Bronchial epithelial cell (primary cell): ENCODE data around the gene BCL7B. TPM values are rescaled to one million over a fixed set of nuclear protein-coding genes. Genes with fewer than 3 reads are reported as not detected.

Experiments used
- DNase-seq: peaks from one replicate; pipeline ENCODE4 v3.0.0-alpha.2; 2010; ENCODE audit warnings: low read depth
- FAIRE-seq: peaks from 2 replicates; lab custom pipeline; 2011; peaks lifted over from hg19 to GRCh38; lab: Jason Lieb, UNC
- H3K27me3 ChIP-seq: 2 replicates; pipeline ENCODE4 v1.5.1; 2011; ENCODE audit warnings: low read length; ENCODE audit not compliant: control insufficient read depth, insufficient read depth
- H3K36me3 ChIP-seq: 2 replicates; pipeline ENCODE4 v1.5.1; 2011; ENCODE audit warnings: low read length; ENCODE audit not compliant: control insufficient read depth, insufficient read depth
- H3K4me3 ChIP-seq: 2 replicates; pipeline ENCODE4 v1.5.1; 2011; ENCODE audit warnings: mild to moderate bottlenecking, low read depth, low read length, control low read depth
- total RNA-seq: library from RNA; depleted of rRNA; stranded (reverse); fragments of >200 nt; gene quantifications from 2 replicates; pipeline ENCODE4 v1.2.1, GENCODE V29; 2014
- TF ChIP-seq, protein P1 (sequence below): IDR thresholded peaks from 2 replicates; pipeline ENCODE4 v1.5.1; 2011; ENCODE audit warnings: mild to moderate bottlenecking, moderate library complexity, low read length, control low read depth, inconsistent platforms; ENCODE audit not compliant: insufficient read depth, severe bottlenecking

BCL7B gene
- total RNA-seq, 1 donor from 2014 or later: 21.3 TPM

DNA sequence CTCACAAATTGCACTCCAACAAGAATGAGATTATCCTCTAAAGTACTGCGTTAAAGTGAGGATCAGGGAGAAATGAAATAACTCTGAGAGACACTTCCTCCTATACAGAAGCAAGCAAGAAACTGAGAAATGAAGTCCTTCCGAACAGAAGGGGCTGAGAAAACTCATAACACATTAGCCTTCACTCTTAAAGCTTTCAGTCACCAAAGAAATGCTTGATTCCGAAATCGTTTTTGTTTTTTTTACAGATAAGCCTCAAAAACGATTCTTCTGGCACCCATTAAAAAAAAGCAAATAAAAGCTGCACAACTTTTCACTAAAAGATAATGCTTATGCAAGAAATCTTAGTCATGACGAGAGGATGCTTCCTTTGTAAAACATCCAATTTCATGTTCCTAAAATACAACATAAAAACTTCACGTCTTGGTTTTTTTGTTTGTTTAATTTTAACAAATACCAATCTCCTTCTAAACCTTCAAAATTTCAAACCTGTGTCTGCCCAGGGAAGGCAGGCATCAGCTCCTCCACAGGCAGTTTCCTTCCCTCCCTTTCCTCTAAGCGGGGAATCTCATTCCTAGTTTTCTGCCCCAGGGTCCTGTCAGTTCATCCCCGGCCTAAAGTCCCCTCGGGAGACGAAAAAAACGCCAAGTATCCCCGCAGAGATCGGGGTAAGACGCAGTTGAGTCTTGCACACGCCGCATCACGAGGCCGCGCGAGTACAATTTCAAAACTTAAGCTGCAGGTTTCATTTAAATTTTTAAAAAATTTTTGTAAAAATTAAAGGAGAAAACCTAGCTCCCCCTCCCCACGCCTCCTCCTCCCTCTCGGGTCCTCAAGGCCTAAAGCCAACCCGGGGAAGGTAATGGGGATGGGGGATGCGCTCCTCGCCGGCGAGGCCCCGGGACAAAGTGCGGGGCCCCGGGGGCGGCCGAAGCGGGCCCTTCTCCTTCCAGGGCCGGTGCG, 36.5 kb downstream of the BCL7B start:
- H3K27me3 ChIP-seq: no peaks in the 10 kb centered on the region
- TF ChIP-seq, protein P1, sequence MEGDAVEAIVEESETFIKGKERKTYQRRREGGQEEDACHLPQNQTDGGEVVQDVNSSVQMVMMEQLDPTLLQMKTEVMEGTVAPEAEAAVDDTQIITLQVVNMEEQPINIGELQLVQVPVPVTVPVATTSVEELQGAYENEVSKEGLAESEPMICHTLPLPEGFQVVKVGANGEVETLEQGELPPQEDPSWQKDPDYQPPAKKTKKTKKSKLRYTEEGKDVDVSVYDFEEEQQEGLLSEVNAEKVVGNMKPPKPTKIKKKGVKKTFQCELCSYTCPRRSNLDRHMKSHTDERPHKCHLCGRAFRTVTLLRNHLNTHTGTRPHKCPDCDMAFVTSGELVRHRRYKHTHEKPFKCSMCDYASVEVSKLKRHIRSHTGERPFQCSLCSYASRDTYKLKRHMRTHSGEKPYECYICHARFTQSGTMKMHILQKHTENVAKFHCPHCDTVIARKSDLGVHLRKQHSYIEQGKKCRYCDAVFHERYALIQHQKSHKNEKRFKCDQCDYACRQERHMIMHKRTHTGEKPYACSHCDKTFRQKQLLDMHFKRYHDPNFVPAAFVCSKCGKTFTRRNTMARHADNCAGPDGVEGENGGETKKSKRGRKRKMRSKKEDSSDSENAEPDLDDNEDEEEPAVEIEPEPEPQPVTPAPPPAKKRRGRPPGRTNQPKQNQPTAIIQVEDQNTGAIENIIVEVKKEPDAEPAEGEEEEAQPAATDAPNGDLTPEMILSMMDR: no peak
- peak overlapping the region; percentile 60 for H3K4me3 ChIP-seq
- FAIRE-seq (no peak), DNase-seq (peak; percentile 22)
- no peaks in the 10 kb centered on the region for H3K36me3 ChIP-seq

DNA sequence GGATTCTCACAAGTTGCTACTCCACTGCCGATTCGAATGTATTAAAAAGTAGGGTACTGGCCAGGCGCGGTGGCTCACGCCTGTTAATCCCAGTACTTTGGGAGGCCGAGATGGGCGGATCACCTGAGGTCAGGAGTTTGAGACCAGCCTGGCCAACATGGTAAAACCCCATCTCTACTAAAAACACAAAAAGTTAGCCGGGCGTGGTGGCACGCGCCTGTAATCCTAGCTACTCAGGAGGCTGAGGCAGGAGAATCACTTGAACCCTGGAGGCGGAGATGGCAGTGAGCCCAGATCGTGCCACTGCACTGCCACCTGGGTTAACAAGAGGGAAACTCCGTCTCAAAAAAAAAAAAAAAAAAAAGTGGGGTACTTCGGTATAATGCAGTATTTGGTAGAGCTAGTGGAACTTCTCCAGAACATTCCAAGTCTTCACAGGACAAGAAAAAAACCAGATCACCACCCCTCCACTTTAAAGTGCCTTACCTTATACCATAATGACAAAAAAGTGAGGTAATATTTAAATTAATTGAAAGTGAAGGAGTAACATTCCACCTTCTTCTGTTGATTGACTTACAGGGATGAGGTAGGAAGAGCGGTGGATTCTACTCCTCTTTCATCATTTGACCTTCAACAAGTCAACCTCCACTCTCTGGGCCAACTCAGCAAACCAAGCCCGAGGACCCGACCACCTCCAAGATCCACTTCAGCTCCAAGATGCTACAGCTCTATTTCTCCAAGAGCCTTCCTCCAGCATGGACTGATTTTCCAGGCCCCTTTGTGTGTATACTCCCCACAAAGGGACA, 37.4 kb downstream of the BCL7B start:
- Histone ChIP-seq H3K4me3 (peak overlapping the region; percentile 60), H3K27me3 (no peaks in the 10 kb centered on the region), H3K36me3 (peaks cover 3% of the 10 kb centered on the region)
- TF ChIP-seq, protein P1: no peak
- DNase-seq (no peak), FAIRE-seq (no peak)

DNA sequence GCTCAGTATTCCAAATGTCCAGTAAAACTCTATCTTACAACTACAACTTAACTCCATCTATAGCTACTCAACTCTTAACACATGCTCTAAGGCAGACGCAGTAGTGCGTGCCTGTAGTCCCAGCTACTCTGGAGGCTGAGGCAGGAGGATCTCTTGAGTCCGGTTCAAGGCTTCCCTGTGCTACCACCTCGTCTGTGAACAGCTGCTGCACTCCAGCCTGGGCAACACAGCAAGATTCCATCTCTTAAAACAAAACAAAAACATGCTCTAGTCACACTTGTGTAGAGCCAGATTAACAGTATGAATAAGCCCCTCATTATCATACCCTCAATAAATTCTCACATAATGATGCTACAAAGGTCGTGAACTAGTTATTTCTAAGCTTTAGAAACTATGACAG, 39.0 kb downstream of the BCL7B start:
- TF ChIP-seq, protein P1: no peak
- Histone ChIP-seq H3K36me3 (peaks cover 3% of the 10 kb centered on the region), H3K4me3 (no peak overlapping the region), H3K27me3 (no peaks in the 10 kb centered on the region)
- FAIRE-seq: no peak
- DNase-seq: no peak

DNA sequence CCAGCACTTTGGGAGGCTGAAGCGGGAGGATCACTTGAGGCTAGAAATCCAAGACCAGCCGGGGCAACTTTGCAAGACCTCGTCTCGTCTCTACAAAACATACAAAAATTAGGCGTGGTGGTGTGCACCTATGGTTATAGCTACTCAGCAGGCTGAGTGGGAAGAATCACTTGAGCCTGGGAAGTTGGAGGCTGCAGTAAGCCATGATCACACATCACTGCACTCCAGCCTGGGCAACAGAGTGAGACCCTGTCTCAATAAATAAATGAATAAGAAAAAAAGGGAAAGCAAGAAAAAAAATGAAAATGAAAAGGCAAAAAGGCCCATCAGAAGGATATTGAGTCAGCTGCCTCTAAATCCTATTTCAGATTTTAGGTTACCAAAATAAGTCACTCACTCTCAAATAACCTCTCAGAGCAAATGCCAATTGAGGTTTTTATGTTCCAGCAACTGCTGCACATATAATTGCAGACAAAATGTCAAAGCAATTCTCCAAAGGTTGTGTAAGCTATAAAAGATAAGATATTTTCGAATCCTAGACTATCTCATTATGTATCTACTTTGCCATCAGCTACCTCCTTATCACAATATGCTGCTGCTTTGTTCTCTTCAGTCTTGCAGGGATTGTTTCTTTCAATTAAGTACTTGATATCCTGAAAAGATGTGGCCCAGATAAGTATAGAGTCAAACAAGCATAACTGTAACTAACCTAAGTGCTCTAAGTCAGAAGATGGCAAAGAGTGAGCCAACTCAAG, 40.1 kb downstream of the BCL7B start:
- TF ChIP-seq, protein P1: no peak
- Histone ChIP-seq H3K36me3 (peaks cover 3% of the 10 kb centered on the region), H3K4me3 (no peak overlapping the region), H3K27me3 (no peaks in the 10 kb centered on the region)
- DNase-seq (no peak), FAIRE-seq (no peak)

DNA sequence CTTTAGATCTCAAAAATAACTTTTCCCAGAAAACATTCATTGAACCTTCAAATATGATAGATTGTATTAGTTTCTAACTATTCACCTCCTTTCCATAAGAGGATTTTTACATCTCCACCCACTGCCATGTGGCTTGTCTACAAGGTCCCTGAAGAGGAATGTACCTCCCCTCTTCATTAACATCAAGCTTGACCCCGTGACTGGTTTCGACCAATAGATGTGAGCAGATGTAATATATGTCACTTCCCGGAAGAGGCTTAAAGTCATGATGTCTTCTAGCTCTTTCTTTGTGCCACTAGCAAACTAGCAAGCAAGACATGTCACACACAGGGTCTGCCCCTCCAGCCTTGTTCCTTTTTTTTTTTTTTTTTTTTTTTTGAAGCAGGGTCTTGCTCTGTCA, 42.3 kb downstream of the BCL7B start:
- Histone ChIP-seq H3K4me3 (no peak overlapping the region), H3K27me3 (no peaks in the 10 kb centered on the region), H3K36me3 (peaks cover 6% of the 10 kb centered on the region)
- FAIRE-seq (no peak), DNase-seq (no peak)
- TF ChIP-seq, protein P1: no peak
